ENCODE data around the gene TARBP2.

TARBP2 gene

GRCh38 chr12:53492830-53493609, 8.1 kb upstream of the TARBP2 start:
- in situ Hi-C loops (cut with HindIII; ENCODE audit: low sequenced_read_pairs): no loop called here
- TF ChIP-seq CTCF (IDR thresholded peaks at IDR 0.05; ENCODE audit: low read depth, low read length): no peak
- H3K4me3 ChIP-seq (ENCODE audit: low read depth, low read length): peak overlapping the region; percentile 42
- DNase-seq (ENCODE audit: low read depth, low spot score): peak; percentile 90

GRCh38 chr12:53493610-53494391, 7.3 kb upstream of the TARBP2 start:
- in situ Hi-C loops (cut with HindIII; ENCODE audit: low sequenced_read_pairs): no loop called here
- H3K4me3 ChIP-seq (ENCODE audit: low read depth, low read length): peak overlapping the region; percentile 42
- TF ChIP-seq CTCF (IDR thresholded peaks at IDR 0.05; ENCODE audit: low read depth, low read length): no peak
- no peak for DNase-seq (ENCODE audit: low read depth, low spot score)

- H3K4me3 ChIP-seq (ENCODE audit: low read depth, low read length): no peak overlapping the region
- TF ChIP-seq CTCF (IDR thresholded peaks at IDR 0.05; ENCODE audit: low read depth, low read length): no peak
- in situ Hi-C loops (cut with HindIII; ENCODE audit: low sequenced_read_pairs): no loop called here
- DNase-seq (ENCODE audit: low read depth, low spot score): peak; percentile 58
Observed at GRCh38 chr12:53495903-53496751, 5.0 kb upstream of the TARBP2 start.

GRCh38 chr12:53496752-53497032, 4.4 kb upstream of the TARBP2 start:
- no peak for TF ChIP-seq CTCF (IDR thresholded peaks at IDR 0.05; ENCODE audit: low read depth, low read length)
- in situ Hi-C loops (cut with HindIII; ENCODE audit: low sequenced_read_pairs): no loop called here
- no peak overlapping the region for H3K4me3 ChIP-seq (ENCODE audit: low read depth, low read length)
- DNase-seq (ENCODE audit: low read depth, low spot score): no peak

- H3K4me3 ChIP-seq (ENCODE audit: low read depth, low read length): no peak overlapping the region
- TF ChIP-seq CTCF (IDR thresholded peaks at IDR 0.05; ENCODE audit: low read depth, low read length): no peak
- no peak for DNase-seq (ENCODE audit: low read depth, low spot score)
- in situ Hi-C loops (cut with HindIII; ENCODE audit: low sequenced_read_pairs): no loop called here
Observed at GRCh38 chr12:53497461-53497860, 3.6 kb upstream of the TARBP2 start.

GRCh38 chr12:53498235-53498630, 2.9 kb upstream of the TARBP2 start:
- no peak for DNase-seq (ENCODE audit: low read depth, low spot score)
- H3K4me3 ChIP-seq (ENCODE audit: low read depth, low read length): peak overlapping the region; percentile 73
- in situ Hi-C loops (cut with HindIII; ENCODE audit: low sequenced_read_pairs): no loop called here
- TF ChIP-seq CTCF (IDR thresholded peaks at IDR 0.05; ENCODE audit: low read depth, low read length): no peak
